DMS153 (cell line): Measurements from ENCODE around the gene FAAP20.

Source experiments
- DNase-seq: peaks from one replicate; lab custom pipeline; 2025; lab: John Stamatoyannopoulos, UW

FAAP20 gene, protein sequence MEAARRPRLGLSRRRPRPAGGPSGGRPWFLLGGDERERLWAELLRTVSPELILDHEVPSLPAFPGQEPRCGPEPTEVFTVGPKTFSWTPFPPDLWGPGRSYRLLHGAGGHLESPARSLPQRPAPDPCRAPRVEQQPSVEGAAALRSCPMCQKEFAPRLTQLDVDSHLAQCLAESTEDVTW

GRCh38 chr1:2194319-2194897 is at the start of gene FAAP20:
TSS of gene FAAP20 (minus strand) at chr1:2194772. CDS start at chr1:2194749, 23 bp downstream.
- no peak for DNase-seq

GRCh38 chr1:2242814-2243725 is 48.5 kb upstream of the FAAP20 start:
- DNase-seq: no peak

DNA sequence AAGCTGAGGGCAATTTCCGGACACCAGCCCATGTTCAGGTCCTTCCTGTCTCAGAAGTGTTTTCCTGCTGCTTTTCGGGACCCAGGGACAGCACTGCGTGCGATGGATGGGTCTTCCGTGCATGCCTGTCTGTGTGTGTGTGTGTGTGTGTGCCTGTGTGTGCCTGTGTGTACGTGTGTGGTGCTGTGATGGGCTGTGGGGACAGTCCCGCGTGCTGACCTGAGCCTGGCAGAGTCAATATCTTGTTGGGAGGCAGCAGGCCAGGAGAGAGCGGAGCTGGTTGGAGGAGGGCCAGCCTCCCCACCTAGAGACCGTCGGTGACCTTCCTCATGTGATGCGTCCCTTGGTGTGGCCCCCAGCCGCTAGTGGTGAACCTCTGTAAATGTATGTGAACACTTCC is 47.2 kb upstream of the FAAP20 start:
- no peak for DNase-seq

DNA sequence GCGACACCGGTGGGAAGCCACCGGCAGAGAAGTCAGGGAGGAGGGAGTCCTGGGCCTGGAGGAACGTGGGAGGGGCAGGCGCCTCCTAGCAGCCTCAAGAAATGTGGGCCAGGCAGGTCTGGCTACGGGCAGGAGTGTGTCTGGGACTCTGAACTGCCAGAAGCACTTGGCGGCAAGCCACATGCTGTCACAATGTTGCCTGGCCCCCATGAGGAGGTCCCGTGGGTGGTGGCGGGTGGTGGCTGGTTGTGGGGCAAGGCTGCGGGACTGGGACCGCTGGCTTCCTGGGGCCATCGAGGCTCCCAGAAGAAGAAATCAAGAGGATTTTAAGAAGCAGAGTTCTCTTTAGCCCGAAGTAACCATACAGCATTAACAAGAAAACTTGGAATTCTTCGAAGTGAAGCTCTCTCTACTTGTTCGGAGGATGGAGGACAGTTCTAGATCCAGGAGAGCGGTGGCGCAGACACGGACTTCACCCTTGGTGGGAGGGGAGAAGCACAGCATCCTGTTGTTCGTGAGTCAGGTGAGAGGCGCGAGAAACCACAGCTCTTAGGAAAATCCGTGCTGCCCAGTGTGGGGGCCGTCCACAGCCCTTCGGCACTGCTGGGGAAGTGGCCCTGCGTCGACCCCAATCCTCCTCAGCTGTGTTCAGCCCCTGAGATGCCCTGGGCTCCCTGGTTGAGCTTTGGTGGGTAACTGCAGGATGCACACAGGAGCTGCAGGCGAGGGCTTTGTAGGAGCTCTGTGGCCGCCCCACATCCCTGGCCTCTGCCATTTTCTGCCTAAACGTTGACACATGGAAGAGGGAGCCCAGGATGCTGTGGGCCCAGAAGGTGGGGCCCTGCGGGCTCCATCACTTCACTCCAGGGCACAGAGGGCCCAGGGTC is 45.9 kb upstream of the FAAP20 start:
- DNase-seq: no peak

DNA sequence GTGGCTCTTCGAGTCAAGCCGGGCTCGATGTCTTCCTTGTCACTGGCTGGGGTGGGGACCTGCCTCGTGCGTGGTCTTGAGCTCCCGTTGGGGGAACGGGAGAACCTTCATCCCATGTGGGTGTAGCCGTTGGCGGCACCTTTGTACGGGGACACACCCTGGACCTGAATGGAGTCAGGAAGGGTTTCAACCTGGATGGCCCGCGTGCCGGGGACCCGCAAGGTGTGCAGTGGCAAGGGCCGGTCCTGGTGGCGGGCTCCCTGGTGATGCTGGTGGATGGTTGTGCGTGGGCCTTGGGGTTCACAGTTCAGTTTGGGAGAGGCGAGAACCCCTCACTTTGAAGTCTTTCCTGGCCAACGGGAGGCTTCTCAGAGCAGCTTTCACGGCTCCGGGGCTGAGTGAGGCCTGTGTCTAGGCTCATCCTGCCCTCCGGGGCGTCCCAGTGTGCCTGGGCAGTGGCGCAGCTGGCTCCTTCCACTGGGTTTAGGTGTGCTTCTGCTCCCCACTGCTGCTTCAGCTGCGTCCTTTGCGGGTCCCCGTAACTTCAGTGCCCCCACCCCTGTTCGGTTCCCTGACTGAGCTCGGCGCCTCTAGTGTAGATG is 44.9 kb upstream of the FAAP20 start:
- DNase-seq: no peak

DNA sequence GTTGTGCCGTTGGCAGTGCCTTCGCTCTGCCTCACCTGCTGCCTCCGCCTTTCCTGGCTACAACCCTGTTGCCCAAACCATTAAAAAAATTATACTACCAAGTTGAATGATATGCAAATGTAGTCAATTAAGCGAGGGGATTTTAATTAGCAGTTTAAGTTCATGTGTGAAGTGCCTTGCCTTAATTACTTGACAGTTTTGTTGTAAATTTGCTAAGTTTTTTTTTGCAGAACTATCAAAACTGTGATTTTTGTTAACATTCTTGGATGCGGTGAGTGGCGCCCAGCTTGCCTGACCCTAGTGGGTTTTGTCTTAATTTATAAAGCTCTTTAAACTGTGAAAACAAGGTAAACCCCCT is 44.4 kb upstream of the FAAP20 start:
- DNase-seq: no peak

DNA sequence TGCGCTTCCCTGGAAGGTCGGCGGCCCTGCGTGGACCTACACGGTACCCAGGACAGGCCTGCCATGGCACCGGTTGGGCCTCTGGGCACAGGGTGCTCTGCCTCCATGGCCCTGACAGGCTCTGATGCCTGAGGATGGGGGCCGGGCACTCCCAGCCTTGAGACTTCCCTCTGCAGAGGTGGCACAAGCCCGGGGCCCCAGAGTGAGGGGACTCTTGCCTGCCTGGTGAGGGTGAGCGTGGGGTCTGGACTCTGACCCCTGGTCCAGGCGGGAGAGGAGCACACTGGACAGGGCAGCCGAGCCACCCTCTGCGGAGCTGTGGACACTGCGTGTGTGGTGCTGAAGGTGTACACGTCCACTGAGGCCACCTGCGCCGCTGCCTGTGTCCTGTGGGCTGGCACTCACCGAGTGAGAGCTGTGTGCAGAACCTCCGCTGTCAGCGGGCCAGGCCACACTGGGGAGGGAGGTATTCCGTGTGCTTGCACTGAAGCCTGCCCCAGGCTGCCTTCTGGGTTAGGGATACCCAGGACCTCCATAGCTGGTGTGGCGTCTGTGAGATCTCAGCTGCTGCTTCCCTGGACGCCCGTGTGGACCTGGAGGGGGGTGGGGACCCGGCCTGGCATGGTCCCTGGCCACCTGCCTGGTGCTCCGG is 43.9 kb upstream of the FAAP20 start:
- no peak for DNase-seq

- DNase-seq: no peak
These were observed 43.2 kb upstream of the FAAP20 start for GRCh38 chr1:2237773-2238172.

DNA sequence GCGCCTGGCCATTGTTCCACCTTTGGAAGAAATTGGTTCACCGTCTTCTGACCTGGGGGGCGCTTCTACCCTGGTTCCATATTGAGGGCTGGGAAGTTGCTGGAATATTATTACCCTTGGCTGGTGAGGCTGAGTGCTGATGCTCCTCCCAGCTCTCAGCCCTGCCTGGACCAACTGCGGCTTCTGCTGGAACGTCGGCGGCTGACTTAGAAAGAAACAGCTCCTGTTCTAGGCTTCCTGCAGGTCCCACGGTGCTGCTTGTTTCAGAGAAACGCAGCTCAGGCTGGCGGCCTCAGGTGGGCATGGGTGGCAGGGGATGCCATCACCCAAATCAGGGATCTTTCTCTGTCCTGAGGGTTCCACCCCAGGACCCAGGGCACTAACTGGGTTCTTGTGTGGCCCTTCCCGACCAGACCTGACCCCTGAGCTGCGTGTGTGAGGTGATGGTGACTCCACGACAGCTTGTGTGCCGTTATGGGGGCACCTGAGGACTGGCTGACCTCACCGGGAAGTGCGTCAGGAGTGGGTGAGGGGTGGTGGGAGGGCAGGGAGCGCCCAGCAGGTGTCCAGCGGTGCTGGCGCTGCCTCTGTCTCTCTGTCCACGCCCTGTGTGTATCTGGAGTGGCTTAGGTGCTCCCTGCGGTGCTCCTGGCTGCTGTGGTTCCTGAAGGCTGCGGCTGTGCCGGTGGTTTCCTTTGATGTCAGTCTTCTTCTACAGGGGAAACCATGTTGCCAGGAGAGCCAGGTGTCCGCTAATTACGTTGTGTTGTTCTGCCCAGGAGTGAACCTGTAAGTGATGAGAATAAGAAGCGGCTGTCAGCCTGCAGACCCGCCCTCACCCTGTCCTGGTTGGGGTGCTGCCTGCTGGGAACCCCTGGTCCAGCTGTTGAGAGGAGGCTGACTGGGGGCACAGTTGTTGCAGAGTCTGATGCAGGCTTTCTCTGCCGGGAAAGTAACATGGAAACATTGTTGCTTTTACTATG is 42.4 kb upstream of the FAAP20 start:
- no peak for DNase-seq

GRCh38 chr1:2235300-2235998 is 40.9 kb upstream of the FAAP20 start:
- DNase-seq: no peak

DNA sequence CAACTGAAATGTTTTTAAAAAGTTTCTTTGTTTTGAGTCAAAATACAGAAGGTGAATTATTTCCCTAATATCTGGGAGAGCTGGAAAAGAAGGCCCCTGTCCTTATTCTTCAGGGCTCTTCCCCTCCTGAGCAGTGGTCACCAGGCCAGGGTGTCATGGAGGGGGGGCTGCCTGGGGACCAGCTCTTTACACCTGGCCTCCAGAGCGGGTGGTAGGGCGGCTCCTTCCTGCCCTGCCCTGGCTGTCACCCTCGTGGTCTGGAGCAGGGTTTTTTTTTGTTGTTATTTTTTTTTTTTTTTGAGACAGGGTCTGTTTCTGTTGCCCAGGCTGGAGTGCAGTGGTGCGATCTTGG is 40.2 kb upstream of the FAAP20 start:
- no peak for DNase-seq

GRCh38 chr1:2233997-2234761 is 39.6 kb upstream of the FAAP20 start:
- no peak for DNase-seq

DNA sequence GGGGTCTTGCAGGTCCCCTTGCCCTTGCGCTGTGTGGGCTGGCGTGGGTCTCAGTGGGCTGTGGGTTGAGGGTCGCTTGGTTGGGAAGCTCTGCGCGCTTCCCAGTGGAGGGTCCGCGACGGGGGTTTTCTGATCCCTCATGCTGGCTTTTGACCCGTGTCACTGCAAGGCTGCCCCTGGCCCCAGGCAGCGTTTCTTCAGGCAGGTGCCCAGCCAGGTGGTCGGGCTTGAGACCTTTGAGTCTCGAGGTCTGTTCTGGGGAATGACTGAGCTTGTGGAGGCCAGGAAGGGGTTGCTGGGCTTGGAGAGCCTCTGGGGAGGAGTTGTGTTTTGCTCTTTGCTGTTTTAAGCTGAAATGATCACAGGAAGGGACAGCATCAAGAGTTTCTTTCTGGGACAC is 38.9 kb upstream of the FAAP20 start:
- no peak for DNase-seq

DNA sequence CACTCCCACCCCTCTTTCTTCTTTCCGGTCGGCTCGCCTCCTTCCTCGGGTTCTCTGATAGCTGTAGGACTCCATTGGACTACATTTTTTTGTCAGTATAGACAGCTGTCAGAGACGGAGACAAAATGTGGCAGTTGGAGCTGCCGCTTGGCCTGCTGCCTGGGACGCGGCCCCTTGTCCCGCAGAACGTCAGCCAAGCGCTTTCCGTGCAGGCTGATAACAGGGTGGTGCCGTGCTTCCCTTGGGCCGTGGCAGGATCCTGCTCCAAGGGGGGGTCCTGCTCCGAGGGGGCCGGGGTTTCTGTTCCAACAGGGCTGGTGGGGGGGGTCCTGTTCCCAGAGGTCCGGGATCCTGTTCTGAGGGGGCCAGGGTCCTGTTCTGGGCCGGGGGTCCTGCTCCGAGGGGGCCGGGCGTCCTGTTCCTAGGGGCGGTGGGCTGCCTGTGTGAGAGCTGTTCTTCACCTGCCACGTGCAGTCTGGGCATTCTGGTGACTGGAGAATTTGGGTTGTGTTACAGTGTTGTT is 38.4 kb upstream of the FAAP20 start:
- DNase-seq: no peak

DNA sequence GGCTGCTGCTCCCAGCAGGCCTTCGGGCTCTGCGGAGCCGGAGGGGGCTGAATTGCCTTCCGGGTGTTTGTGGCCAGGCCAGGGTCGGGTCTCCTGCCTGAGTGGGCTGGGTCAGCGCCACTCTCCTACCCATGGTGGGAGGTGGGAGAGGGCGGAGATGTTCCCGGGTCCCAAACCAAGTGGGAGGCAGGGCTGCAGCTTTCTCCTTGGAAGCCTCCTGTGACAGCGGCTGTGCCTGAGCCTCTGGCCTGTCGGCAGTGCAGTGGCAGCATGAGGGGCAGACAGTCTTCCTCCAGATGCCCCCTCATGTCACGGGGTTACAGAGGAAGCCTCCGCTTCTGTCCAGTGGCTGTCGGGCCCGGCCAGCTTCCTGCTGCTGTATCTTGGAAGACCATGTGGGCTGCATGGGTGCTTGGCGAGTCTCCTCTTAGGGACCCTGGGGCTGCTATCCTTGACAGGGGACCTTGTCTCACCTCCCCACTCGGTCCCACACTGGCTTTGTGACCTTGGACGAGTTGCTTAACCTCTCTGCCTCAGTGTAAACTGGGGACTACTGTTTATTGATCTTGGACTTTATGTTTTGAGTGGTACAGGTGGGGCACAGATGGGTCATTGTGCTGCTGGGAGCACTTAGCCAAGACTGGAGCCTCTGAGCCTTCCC is 37.8 kb upstream of the FAAP20 start:
- DNase-seq: no peak

- no peak for DNase-seq
These were observed 37.1 kb upstream of the FAAP20 start for GRCh38 chr1:2231532-2232254.

- no peak for DNase-seq
These were observed 36.4 kb upstream of the FAAP20 start for GRCh38 chr1:2230781-2231531.
